AG04450 (cell line): Measurements from ENCODE around the gene FMNL2. TPM values are rescaled to one million over a fixed set of nuclear protein-coding genes. Genes with fewer than 3 reads are reported as not detected.

Experiments
- CTCF ChIA-PET: fragments of 300-600, 350-600 bp; formaldehyde crosslinking; extraction: SDS; loops from one replicate; lab custom pipeline; 2022; ENCODE audit warnings: antibody characterized with exemption, inconsistent platforms; lab: Charles Lee
- POLR2A ChIA-PET: fragments of 350-600 bp; formaldehyde crosslinking; extraction: SDS; loops from one replicate; lab custom pipeline; 2021; ENCODE audit warnings: antibody characterized with exemption, inconsistent platforms; lab: Yijun Ruan, JAX
- DNase-seq: peaks from one replicate; pipeline ENCODE4 v3.0.0-alpha.2; 2011; ENCODE audit warnings: low read depth, low spot score
- H3K27ac ChIP-seq: one replicate; pipeline ENCODE4 v1.5.1; 2012; ENCODE audit warnings: low read depth, low read length, control low read depth
- H3K27me3 ChIP-seq: one replicate; pipeline ENCODE4 v1.6.0; 2012; ENCODE audit warnings: low read length; ENCODE audit not compliant: control insufficient read depth, insufficient read depth
- H3K4me3 ChIP-seq: 2 replicates; pipeline ENCODE4 v1.5.1; 2011; ENCODE audit warnings: mild to moderate bottlenecking, low read depth, low read length, control low read depth
- H3K9me3 ChIP-seq: 2 replicates; pipeline ENCODE4 v1.5.1; 2012; ENCODE audit warnings: low read length; ENCODE audit not compliant: control insufficient read depth, insufficient read depth
- CTCF ChIP-seq: IDR thresholded peaks from 2 replicates; pipeline ENCODE4 v1.5.1; 2011; ENCODE audit warnings: low read depth, low read length, control low read depth, inconsistent platforms
- polyA plus RNA-seq: library from polyadenylated mRNA; depleted of rRNA; stranded (reverse); fragments of >200 nt; gene quantifications from 2 replicates; pipeline ENCODE4 v1.2.3, GENCODE V29; 2011

The FMNL2 gene
- polyA plus RNA-seq, 1 experiment, result 22.0 TPM

- POLR2A ChIA-PET, result interaction anchor here (0.6 kb wide), 1 partner anchor 14 kb away, joined by 8 read pairs; no protein-coding TSS in a partner anchor
- CTCF ChIA-PET, result interaction anchor here (0.6 kb wide), 1 partner anchor 242 kb away, joined by 7 read pairs; no protein-coding TSS in a partner anchor
- no peaks in the 10 kb centered on the region for H3K9me3 ChIP-seq
- no peak for DNase-seq
- no peak overlapping the region for H3K4me3 ChIP-seq
- no peak overlapping the region for H3K27ac ChIP-seq
- TF ChIP-seq CTCF, result no peak
- H3K27me3 ChIP-seq, result no peaks in the 10 kb centered on the region
Measured at GRCh38 chr2:152598975-152599759, 264.2 kb downstream of the FMNL2 start.

- Histone ChIP-seq H3K4me3 (no peak overlapping the region), H3K27ac (no peak overlapping the region), H3K9me3 (no peaks in the 10 kb centered on the region), H3K27me3 (no peaks in the 10 kb centered on the region)
- POLR2A ChIA-PET, result interaction anchor here (1.4 kb wide), 1 partner anchor 12 kb away, joined by 3 read pairs; no protein-coding TSS in a partner anchor
- CTCF ChIA-PET, result interaction anchor here (1.0 kb wide), 1 partner anchor 424 kb away, joined by 4 read pairs; no protein-coding TSS in a partner anchor
- TF ChIP-seq CTCF, result no peak
- no peak for DNase-seq
Measured at GRCh38 chr2:152600051-152600657, 265.2 kb downstream of the FMNL2 start.

GRCh38 chr2:152600697-152601096 lies 265.7 kb downstream of the FMNL2 start:
- H3K27ac ChIP-seq, result no peak overlapping the region
- no peaks in the 10 kb centered on the region for H3K27me3 ChIP-seq
- H3K9me3 ChIP-seq, result no peaks in the 10 kb centered on the region
- no peak overlapping the region for H3K4me3 ChIP-seq
- DNase-seq, result no peak
- ChIA-PET CTCF (interaction anchor here (0.6 to 1.0 kb wide), 3 partner anchors 28 to 425 kb away, joined by 4 read pairs; no protein-coding TSS in a partner anchor), POLR2A (interaction anchor here (1.4 kb wide), 1 partner anchor 11 kb away, joined by 3 read pairs; no protein-coding TSS in a partner anchor)
- no peak for TF ChIP-seq CTCF

GRCh38 chr2:152602750-152603149 lies 267.8 kb downstream of the FMNL2 start:
- CTCF ChIA-PET, result interaction anchor here (0.6 kb wide), 1 partner anchor 427 kb away, joined by 5 read pairs; no protein-coding TSS in a partner anchor
- Histone ChIP-seq H3K9me3 (no peaks in the 10 kb centered on the region), H3K27ac (no peak overlapping the region), H3K27me3 (no peaks in the 10 kb centered on the region), H3K4me3 (no peak overlapping the region)
- no peak for TF ChIP-seq CTCF
- POLR2A ChIA-PET, result interaction anchor here (0.6 kb wide), 1 partner anchor 417 kb away, joined by 3 read pairs; no protein-coding TSS in a partner anchor
- DNase-seq, result no peak
